Left ventricle myocardium superior (tissue), 1 donor: ENCODE measurements around the gene WDR4. TPM values are rescaled to one million over a fixed set of nuclear protein-coding genes. Genes with fewer than 3 reads are reported as not detected.
"Not testable (repeated sequence)": the region's sequence is repeated elsewhere in the genome, so short reads cannot be mapped to it uniquely, and the experiment has no call there.

Experiments
- ATAC-seq: fragments of 200-7000 bp; cut with Tn5 transposase; one replicate; pipeline ENCODE4 v1.9.1; 2020; ENCODE audit warnings: mild to moderate bottlenecking, moderate library complexity
- DNase-seq: peaks from one replicate; pipeline ENCODE4 v3.0.0-alpha.2; 2020
- intact Hi-C: fragments of 100-400 bp; cut with micrococcal nuclease; formaldehyde crosslinking; loops from one replicate; pipeline ENCODE4 v1.11.0; 2022
- total RNA-seq: library from RNA; stranded (reverse); fragmentation: NEBNext Ultra II Directional; extraction: Animal tissue kit (Norgen Biotek cat#: 25700); gene quantifications from one replicate; pipeline ENCODE4 v1.2.1, GENCODE V29; 2021
- donor health status: DM: no; HTN: yes; CAD: no; lungs with severe emphysema.

WDR4 gene
- total RNA-seq, 1 donor from 2014 or later: 4.8 TPM

GRCh38 chr21:42830456-42831455 is 48.6 kb downstream of the WDR4 start:
- intact Hi-C loops: no loop called here
- ATAC-seq: no peak
- DNase-seq: no peak

DNA sequence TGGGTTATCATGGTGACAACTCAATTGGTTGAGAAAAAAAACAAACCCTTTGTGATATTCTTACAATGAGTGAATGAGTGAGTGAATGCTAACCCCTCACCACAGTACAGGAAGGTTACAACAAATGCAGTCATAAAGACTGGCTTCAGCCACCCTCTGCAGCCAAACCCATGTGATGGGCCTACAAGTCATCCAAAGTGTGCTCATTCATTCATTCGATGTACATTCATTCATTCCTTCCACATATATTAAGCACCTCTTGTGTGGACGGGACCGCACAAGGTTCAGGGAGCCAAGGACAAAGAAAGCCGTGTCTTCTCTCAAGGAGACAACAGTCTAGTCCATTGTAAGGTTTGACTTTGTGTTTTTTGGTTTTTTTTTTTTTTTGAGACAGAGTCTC is 49.4 kb downstream of the WDR4 start:
- ATAC-seq (no peak), DNase-seq (no peak)
- intact Hi-C loops: no loop called here

- DNase-seq (no peak), ATAC-seq (no peak)
- intact Hi-C loops: no loop called here
These were observed 49.9 kb downstream of the WDR4 start for GRCh38 chr21:42829417-42829816.

- intact Hi-C loops: no loop called here
- DNase-seq: no peak
- no peak for ATAC-seq
These were observed 51.8 kb downstream of the WDR4 start for GRCh38 chr21:42827588-42827987.

DNA sequence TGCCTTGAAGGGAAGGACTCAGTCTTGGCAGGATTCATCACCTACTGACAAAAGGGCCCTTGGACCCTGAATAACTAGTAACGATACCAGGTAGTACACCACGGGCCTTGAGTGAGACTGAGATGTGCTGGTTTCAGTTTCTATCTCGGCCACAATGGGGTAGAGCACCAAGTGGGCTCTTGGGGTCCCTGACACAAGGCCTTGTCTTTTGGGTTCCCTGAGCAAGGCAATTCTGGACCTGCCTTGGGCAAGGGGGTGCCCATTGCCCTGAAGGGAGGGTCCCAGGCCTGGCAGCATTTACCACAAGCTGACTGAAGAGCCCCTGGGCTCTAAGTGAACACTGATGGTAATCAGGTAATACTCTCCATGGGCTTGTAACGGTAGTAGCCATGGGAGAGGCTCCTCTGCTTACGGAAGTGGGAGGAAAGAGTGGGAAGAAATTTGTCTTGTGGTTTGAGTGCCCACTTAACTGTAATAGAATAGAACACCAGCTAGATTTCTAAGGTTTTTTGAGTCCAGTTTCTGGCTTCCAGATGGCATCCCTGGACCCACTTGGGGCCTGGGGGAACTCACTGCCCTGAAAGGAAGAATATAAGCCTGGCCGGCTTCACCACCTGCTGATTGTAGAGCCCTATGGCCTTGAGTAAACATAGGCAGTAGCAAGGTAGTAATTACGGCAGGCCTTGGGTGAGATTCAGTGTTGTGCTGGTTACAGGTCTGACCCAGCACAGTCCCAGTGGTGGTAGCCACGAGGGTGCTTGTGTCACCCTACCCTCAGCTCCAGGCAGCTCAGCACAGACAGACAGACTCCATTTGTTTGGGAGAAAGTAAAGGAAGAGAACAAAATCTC is 58.5 kb downstream of the WDR4 start:
- ATAC-seq (no peak), DNase-seq (no peak)
- intact Hi-C loops: no loop called here

- intact Hi-C loops: loop anchor here (5.0 kb wide), 1 partner anchor 228 kb away; no protein-coding TSS in a partner anchor
- ATAC-seq (no peak), DNase-seq (no peak)
These were observed 59.3 kb downstream of the WDR4 start for GRCh38 chr21:42819861-42820615.

GRCh38 chr21:42818328-42818749 is 61.0 kb downstream of the WDR4 start:
- peak; percentile 75 for ATAC-seq
- DNase-seq: peak; percentile 71
- intact Hi-C loops: loop anchor here (5.0 kb wide), 1 partner anchor 226 kb away; no protein-coding TSS in a partner anchor

GRCh38 chr21:42815217-42815616 is 64.1 kb downstream of the WDR4 start:
- ATAC-seq: no peak
- DNase-seq: no peak
- intact Hi-C loops: loop anchor here (5.0 kb wide), 1 partner anchor 223 kb away; no protein-coding TSS in a partner anchor

DNA sequence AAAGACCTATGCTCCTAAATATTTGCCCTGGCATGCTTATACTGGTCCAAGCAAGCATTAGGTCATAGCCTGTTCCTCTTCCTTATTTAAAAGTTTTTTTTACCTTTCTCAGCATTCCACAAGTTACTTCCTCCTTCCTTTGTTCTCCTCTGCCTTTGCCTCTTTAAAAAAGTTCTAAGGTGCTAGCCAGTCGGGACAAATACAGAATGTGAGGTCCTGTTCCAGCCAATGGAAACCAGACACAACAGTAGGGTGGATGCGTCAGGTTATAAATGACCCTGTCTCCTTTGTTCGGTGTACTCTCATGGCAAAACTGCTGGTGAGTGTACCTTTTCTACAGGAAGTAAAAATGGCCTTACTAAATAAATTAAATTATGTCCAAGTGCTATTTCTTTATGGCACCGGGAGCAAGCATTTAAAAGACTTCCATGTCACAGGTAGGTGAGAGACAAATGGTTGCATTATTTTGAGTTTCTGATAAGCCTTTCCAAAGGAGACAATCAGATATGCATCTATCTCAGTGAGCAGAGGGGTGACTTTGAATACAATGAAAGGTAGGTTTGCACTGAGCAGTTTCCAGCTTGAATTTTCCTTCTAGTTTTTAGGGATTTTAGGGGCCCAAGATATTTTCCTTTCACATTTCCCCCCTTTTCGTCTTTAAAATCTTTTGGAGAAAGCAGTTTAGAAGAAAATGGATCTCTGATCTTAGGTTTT is 66.7 kb downstream of the WDR4 start:
- intact Hi-C loops, DNase-seq, ATAC-seq: not testable (repeated sequence)

GRCh38 chr21:42811960-42812359 is 67.4 kb downstream of the WDR4 start:
- intact Hi-C loops: no loop called here
- no peak for ATAC-seq

GRCh38 chr21:42809577-42810475 is 69.5 kb downstream of the WDR4 start:
- no peak for ATAC-seq
- intact Hi-C loops: no loop called here
- no peak for DNase-seq

More at GRCh38 chr21:42811960-42812359, 67.4 kb downstream of the WDR4 start:
- DNase-seq: no peak

DNA sequence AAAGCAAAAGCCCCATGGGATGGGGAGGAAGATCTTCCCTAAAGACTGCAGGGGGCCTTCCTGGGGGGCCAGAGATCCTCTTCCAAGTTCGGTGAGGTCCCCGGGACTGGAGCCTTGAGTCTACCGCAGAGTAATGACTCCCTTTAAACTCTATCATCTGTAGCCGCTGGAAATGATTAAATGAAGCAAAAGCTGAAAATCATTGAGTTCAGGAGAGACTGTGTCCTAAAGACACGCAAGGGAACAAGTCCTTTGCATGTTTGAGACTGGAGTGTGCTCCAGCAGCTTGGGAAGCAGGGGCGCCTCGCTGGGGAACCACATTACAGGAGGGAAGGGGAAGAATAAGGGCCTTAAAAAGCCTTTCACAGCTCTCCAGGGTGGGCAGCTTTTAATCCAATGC is 70.2 kb downstream of the WDR4 start:
- ATAC-seq (no peak), DNase-seq (no peak)
- intact Hi-C loops: no loop called here

- intact Hi-C loops: no loop called here
- ATAC-seq (no peak), DNase-seq (no peak)
These were observed 71.3 kb downstream of the WDR4 start for GRCh38 chr21:42807938-42808613.

- ATAC-seq, intact Hi-C loops, DNase-seq: not testable (repeated sequence)
These were observed 71.9 kb downstream of the WDR4 start for GRCh38 chr21:42807293-42807895.

GRCh38 chr21:42806509-42807140 is 72.7 kb downstream of the WDR4 start:
- DNase-seq (no peak), ATAC-seq (no peak)
- intact Hi-C loops: no loop called here

- ATAC-seq, intact Hi-C loops, DNase-seq: not testable (repeated sequence)
These were observed 77.7 kb downstream of the WDR4 start for GRCh38 chr21:42801616-42802015.
